Trophoblast cell (in vitro differentiated cells and primary cell): ENCODE data around the gene UPK2.

Source experiments
- DNase-seq, 2 donors: peaks; one replicate each; pipeline ENCODE4 v3.0.0-alpha.2; 2016
- H2AFZ ChIP-seq: 2 replicates; pipeline ENCODE4 v1.6.1; 2013; ENCODE audit warnings: low read length, moderate library complexity, mild to moderate bottlenecking; ENCODE audit not compliant: insufficient read depth, poor library complexity
- H2AK5ac ChIP-seq: 2 replicates; pipeline ENCODE4 v1.6.1; 2013; ENCODE audit warnings: mild to moderate bottlenecking, low read length
- H2BK120ac ChIP-seq: 2 replicates; pipeline ENCODE4 v1.6.1; 2013; ENCODE audit warnings: low read length, mild to moderate bottlenecking, moderate library complexity; ENCODE audit not compliant: insufficient read depth, poor library complexity
- H2BK12ac ChIP-seq: 2 replicates; pipeline ENCODE4 v1.6.1; 2013; ENCODE audit warnings: mild to moderate bottlenecking, low read length, moderate library complexity
- H2BK5ac ChIP-seq: 2 replicates; pipeline ENCODE4 v1.6.1; 2013; ENCODE audit warnings: low read length, low read depth, moderate library complexity, mild to moderate bottlenecking; ENCODE audit not compliant: poor library complexity
- H3K14ac ChIP-seq: 2 replicates; pipeline ENCODE4 v1.6.1; 2013; ENCODE audit warnings: mild to moderate bottlenecking, low read length
- H3K18ac ChIP-seq: 2 replicates; pipeline ENCODE4 v1.6.1; 2013; ENCODE audit warnings: mild to moderate bottlenecking, low read length
- H3K23ac ChIP-seq: 2 replicates; pipeline ENCODE4 v1.6.1; 2013; ENCODE audit warnings: low read length
- H3K27ac ChIP-seq: 2 replicates; pipeline ENCODE4 v1.5.1; 2013; ENCODE audit warnings: low read depth, mild to moderate bottlenecking, inconsistent platforms, low read length, moderate library complexity
- H3K27me3 ChIP-seq: 2 replicates; pipeline ENCODE4 v1.6.1; 2013; ENCODE audit warnings: inconsistent platforms, mild to moderate bottlenecking, low read length, moderate library complexity; ENCODE audit not compliant: insufficient read depth
- H3K36me3 ChIP-seq, 2 experiments: 1 replicate in 1 of 2; 2 replicates in 1 of 2; pipeline ENCODE4 v1.6.1; 2013; ENCODE audit warnings: low read length in 2 of 2, mild to moderate bottlenecking in 2 of 2, moderate library complexity in 1 of 2; ENCODE audit not compliant: insufficient read depth in 2 of 2, control insufficient read depth in 1 of 2
- H3K4ac ChIP-seq: 2 replicates; pipeline ENCODE4 v1.6.1; 2013; ENCODE audit warnings: low read depth, mild to moderate bottlenecking, low read length, moderate library complexity
- H3K4me1 ChIP-seq, 2 experiments: 1 replicate in 1 of 2; 2 replicates in 1 of 2; pipeline ENCODE4 v1.6.1; 2013; ENCODE audit warnings: low read length in 2 of 2, mild to moderate bottlenecking in 2 of 2, moderate library complexity in 1 of 2; ENCODE audit not compliant: insufficient read depth in 2 of 2, control insufficient read depth in 1 of 2
- H3K4me2 ChIP-seq: 2 replicates; pipeline ENCODE4 v1.6.1; 2013; ENCODE audit warnings: inconsistent platforms, mild to moderate bottlenecking, low read length, moderate library complexity
- H3K4me3 ChIP-seq: 2 replicates; pipeline ENCODE4 v1.5.1; 2013; ENCODE audit warnings: mild to moderate bottlenecking, low read depth, low read length, inconsistent platforms
- H3K79me1 ChIP-seq: one replicate; pipeline ENCODE4 v1.6.1; 2013; ENCODE audit warnings: low read length
- H3K79me2 ChIP-seq: 2 replicates; pipeline ENCODE4 v1.6.1; 2013; ENCODE audit warnings: low read length, mild to moderate bottlenecking; ENCODE audit not compliant: control insufficient read depth, insufficient read depth, poor library complexity
- H3K9ac ChIP-seq: 2 replicates; pipeline ENCODE4 v1.6.1; 2013; ENCODE audit warnings: mild to moderate bottlenecking, low read length
- H3K9me3 ChIP-seq: 2 replicates; pipeline ENCODE4 v1.6.1; 2013; ENCODE audit warnings: low read depth, mild to moderate bottlenecking, control low read depth, inconsistent platforms, low read length; ENCODE audit not compliant: insufficient read depth
- H4K12ac ChIP-seq: 2 replicates; pipeline ENCODE4 v1.6.1; 2013; ENCODE audit warnings: low read depth, mild to moderate bottlenecking, low read length, moderate library complexity
- H4K8ac ChIP-seq: 2 replicates; pipeline ENCODE4 v1.6.1; 2013; ENCODE audit warnings: low read depth, mild to moderate bottlenecking, low read length, moderate library complexity
- H4K91ac ChIP-seq: one replicate; pipeline ENCODE4 v1.6.1; 2013; ENCODE audit warnings: low read depth, mild to moderate bottlenecking, low read length, moderate library complexity
- WGBS: extraction: QIAGEN DNeasy Blood & Tissue Kit; methylation state at CpG from one replicate; pipeline ENCODE4 v1.1.7; 2013; ENCODE audit warnings: missing lambda C conversion rate; ENCODE audit not compliant: insufficient read length, insufficient coverage; ENCODE audit errors: extremely low coverage; 5-methylcytosine and 5-hydroxymethylcytosine counted together

The UPK2 gene

DNA sequence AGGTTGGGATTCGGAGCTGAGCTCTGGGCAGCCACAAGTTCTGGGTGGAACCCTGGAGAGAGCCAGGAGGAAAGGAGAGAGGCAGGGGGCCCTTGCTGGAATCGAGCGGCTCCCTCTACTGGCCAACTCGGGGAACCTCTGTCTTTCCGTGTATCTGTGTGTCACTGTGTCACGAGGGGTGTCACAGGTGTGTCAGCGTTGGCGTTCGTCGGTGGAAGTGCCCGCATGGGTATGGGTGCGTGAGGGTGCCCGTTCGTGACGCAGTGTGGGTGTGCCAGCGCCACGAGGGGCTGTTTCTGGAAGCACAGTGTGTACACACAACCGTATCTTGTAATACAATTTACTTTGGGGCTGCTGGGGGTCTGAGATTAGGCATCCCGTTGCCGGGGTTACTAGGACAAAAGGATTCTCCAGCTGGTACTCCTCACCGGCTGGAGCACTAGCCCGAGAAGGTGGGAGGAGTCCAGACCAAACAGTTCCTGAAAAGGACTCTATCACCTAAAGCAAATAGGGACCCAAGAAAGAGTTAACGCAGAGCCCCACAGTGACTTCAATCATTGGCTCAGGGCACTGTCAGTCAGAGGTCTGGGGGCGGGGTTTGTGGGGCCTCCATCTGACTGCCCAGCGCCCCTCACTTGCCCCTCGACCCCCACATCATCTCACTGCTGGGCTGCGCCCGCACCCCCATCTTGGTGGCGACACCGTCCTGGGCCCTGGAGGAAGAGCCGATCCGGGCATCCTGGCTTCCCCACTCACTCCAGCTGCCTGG, 27.8 kb upstream of the UPK2 start:
- no peaks in the 10 kb centered on the region for H3K36me3 ChIP-seq
- H3K9ac ChIP-seq, result peak overlapping the region; percentile 80
- peak overlapping the region; percentile 32 for H4K12ac ChIP-seq
- H3K4me3 ChIP-seq, result peak overlapping the region; percentile 90
- H3K14ac ChIP-seq, result peak overlapping the region; percentile 45
- H3K79me2 ChIP-seq, result peaks cover 26% of the 10 kb centered on the region
- H4K8ac ChIP-seq, result peak overlapping the region; percentile 67
- peak overlapping the region; percentile 87 for H2AFZ ChIP-seq
- peak overlapping the region; percentile 77 for H2BK12ac ChIP-seq
- peaks cover 4 to 16% of the 10 kb centered on the region in 2 experiments for H3K4me1 ChIP-seq
- peak overlapping the region; percentile 98 for H3K4me2 ChIP-seq
- no peak overlapping the region for H3K4ac ChIP-seq
- H2BK5ac ChIP-seq, result peak overlapping the region; percentile 93
- DNase-seq, result peak; percentile 98 to 99
- H3K27me3 ChIP-seq, result no peaks in the 10 kb centered on the region
- peak overlapping the region; percentile 78 for H3K18ac ChIP-seq
- no CpG with 5 or more reads among the region's 32 CpGs for WGBS
- peak overlapping the region; percentile 87 for H2BK120ac ChIP-seq
- peaks cover 38% of the 10 kb centered on the region for H3K79me1 ChIP-seq
- H4K91ac ChIP-seq, result peak overlapping the region; percentile 73
- no peak overlapping the region for H2AK5ac ChIP-seq
- H3K9me3 ChIP-seq, result peaks cover 2% of the 10 kb centered on the region
- H3K23ac ChIP-seq, result no peak overlapping the region
- peak overlapping the region; percentile 90 for H3K27ac ChIP-seq

DNA sequence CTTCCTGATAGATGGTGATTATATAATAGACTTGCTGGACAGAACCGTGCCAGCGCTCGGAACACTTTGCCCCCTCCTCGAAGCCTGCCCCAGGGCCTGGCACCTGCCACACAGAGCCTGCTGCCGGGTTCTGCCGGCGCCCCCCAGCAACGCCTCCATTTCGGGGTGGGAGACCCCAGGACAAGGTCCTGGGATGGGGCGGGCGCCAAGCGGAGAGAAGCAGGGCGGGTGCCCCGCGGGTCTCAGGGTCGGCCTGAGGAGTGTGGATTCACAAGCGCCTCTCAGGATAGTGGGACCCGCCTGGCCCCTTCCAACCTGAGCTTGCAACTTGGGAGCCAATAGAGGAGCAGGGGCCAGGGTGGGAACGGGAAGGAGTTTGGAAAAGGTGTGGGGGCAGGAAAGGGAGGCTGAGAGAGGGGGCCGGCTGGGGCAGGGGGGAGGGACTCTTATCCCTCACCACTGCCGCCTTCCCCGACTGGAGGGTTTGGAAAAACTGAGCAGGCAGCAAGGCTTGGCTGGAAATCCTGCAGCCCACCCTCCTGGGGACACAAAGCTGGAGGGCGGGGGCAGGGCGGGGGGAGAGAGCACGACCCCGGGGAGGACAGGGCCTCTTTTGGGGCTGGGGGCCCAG, 27.1 kb upstream of the UPK2 start:
- Histone ChIP-seq H2BK5ac (peak overlapping the region; percentile 93), H3K4me3 (peak overlapping the region; percentile 90), H3K79me1 (peaks cover 31% of the 10 kb centered on the region), H3K9me3 (peaks cover 2% of the 10 kb centered on the region), H3K18ac (peak overlapping the region; percentile 78), H3K9ac (peak overlapping the region; percentile 80), H2AFZ (peak overlapping the region; percentile 87), H4K91ac (peak overlapping the region; percentile 89), H3K4me1 (peaks cover 0 to 10% of the 10 kb centered on the region in 2 experiments), H2BK12ac (peak overlapping the region; percentile 77), H3K27me3 (no peaks in the 10 kb centered on the region), H3K14ac (peak overlapping the region; percentile 50), H3K4me2 (peak overlapping the region; percentile 98), H3K23ac (no peak overlapping the region), H3K79me2 (peaks cover 19% of the 10 kb centered on the region), H3K4ac (no peak overlapping the region), H2BK120ac (peak overlapping the region; percentile 87), H3K36me3 (no peaks in the 10 kb centered on the region), H3K27ac (peak overlapping the region; percentile 90), H4K12ac (peak overlapping the region; percentile 32), H2AK5ac (no peak overlapping the region), H4K8ac (peak overlapping the region; percentile 67)
- peak; percentile 52 to 64 for DNase-seq
- no CpG with 5 or more reads among the region's 26 CpGs for WGBS

DNA sequence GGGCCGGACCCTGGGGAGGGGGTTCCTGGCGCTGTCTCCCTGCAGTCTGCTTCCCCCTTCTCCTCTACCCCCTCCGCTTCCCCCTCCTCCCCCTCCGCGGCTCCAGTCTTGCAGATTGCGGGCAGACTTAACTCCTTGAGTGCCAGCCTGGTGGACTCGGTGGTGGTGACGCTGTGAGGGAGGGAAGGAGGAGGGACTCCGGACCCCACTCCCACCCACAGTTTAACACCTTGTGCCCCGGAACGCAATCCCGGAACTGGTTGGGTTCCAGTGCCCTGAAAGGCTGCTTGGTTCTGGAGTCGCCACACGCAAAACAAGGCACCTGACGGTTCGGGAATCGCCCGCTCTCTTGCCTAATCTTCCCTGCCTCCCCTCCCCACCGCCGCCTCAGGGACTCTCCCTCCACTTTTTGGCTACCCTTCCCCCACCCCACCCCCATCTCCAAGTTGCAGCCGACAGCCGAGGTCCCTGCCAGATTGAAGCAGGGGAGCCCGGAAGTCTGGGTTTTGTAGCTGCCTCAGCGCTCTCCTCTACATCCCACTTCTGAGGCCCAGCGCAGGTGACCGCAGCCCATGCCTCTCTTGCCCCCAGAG, 26.5 kb upstream of the UPK2 start:
- Histone ChIP-seq H4K91ac (peak overlapping the region; percentile 89), H2BK120ac (peak overlapping the region; percentile 89), H3K23ac (no peak overlapping the region), H3K27ac (peak overlapping the region; percentile 90), H4K8ac (peak overlapping the region; percentile 80), H3K18ac (peak overlapping the region; percentile 73), H3K4me2 (peak overlapping the region; percentile 98), H3K27me3 (no peaks in the 10 kb centered on the region), H2AFZ (peak overlapping the region; percentile 38), H2BK12ac (peak overlapping the region; percentile 28), H3K9me3 (peaks cover 2% of the 10 kb centered on the region), H3K4me3 (peak overlapping the region; percentile 70), H3K36me3 (no peaks in the 10 kb centered on the region), H3K79me2 (peaks cover 13% of the 10 kb centered on the region), H2AK5ac (peak overlapping the region; percentile 26), H3K4me1 (peaks cover 0 to 10% of the 10 kb centered on the region in 2 experiments), H3K79me1 (peaks cover 25% of the 10 kb centered on the region), H3K14ac (peak overlapping the region; percentile 69), H3K4ac (peak overlapping the region; percentile 29), H3K9ac (peak overlapping the region; percentile 56), H2BK5ac (peak overlapping the region; percentile 92), H4K12ac (peak overlapping the region; percentile 71)
- WGBS, result no CpG with 5 or more reads among the region's 26 CpGs
- DNase-seq, result peak; percentile 93 to 96

DNA sequence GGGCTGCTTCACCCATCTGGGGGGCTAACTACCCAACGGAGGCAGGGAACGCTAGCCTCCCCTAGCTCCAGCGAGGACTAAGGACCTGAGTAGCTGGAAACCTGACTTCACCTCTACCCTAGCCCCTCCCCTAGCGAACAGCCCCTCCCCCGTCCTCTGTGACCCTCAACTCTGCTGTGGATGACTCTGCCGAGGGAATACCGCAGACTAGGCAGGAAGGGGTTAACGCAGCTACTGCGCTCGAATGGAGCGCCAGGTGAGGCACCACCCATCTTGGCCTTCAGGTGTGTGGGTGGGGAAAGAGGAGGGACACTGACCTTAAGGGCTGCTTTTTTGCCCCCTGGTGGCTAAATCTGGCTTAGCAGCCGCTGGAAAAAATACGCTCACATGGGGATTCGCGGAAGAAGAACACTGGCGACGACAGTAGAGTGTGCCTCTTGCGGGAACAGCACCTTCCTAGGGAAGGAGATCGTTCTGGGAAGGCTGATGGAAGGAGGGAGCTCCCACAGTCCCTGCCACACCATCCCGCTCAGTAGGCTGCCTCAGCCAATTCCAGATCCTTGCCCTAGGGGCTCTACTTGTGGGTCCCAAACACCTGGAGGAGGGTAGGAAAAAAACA, 25.9 kb upstream of the UPK2 start:
- no peaks in the 10 kb centered on the region for H3K27me3 ChIP-seq
- peak overlapping the region; percentile 89 for H2BK120ac ChIP-seq
- peak overlapping the region; percentile 29 for H3K4ac ChIP-seq
- peak overlapping the region; percentile 26 for H2AK5ac ChIP-seq
- peak overlapping the region; percentile 98 for H3K4me2 ChIP-seq
- peak overlapping the region; percentile 69 for H3K14ac ChIP-seq
- H3K4me3 ChIP-seq, result peak overlapping the region; percentile 70
- H3K36me3 ChIP-seq, result no peaks in the 10 kb centered on the region
- H4K91ac ChIP-seq, result peak overlapping the region; percentile 89
- H2AFZ ChIP-seq, result peak overlapping the region; percentile 38
- DNase-seq, result peak; percentile 98 to 99
- H2BK5ac ChIP-seq, result peak overlapping the region; percentile 92
- H3K79me1 ChIP-seq, result peaks cover 19% of the 10 kb centered on the region
- H3K18ac ChIP-seq, result peak overlapping the region; percentile 73
- peaks cover 7% of the 10 kb centered on the region for H3K79me2 ChIP-seq
- peaks cover 2% of the 10 kb centered on the region for H3K9me3 ChIP-seq
- H3K23ac ChIP-seq, result no peak overlapping the region
- WGBS, result no CpG with 5 or more reads among the region's 20 CpGs
- H4K12ac ChIP-seq, result peak overlapping the region; percentile 71
- peak overlapping the region; percentile 63 for H2BK12ac ChIP-seq
- H3K4me1 ChIP-seq, result peaks cover 0 to 10% of the 10 kb centered on the region in 2 experiments
- H3K27ac ChIP-seq, result peak overlapping the region; percentile 90
- H3K9ac ChIP-seq, result peak overlapping the region; percentile 56
- peak overlapping the region; percentile 80 for H4K8ac ChIP-seq
